Upper lobe of left lung (tissue), 4 donors: ENCODE results near the gene PLK5.

Source experiments
- EP300 ChIP-seq, 4 donors: sonication (generic); formaldehyde crosslinking; IDR thresholded peaks; one replicate each; pipeline ENCODE4 v1.5.1; 2017; ENCODE audit warnings: antibody characterized with exemption in 4 of 4, control low read depth in 2 of 4
- POLR2AphosphoS5 ChIP-seq, 2 donors: sonication (generic); formaldehyde crosslinking; IDR thresholded peaks; one replicate each; pipeline ENCODE4 v1.5.1; 2017; ENCODE audit warnings: antibody characterized with exemption in 2 of 2
- TF ChIP-seq, protein P1 (sequence below), 6 experiments: fragments of 450-650 bp in 4 of 6; fragments of 200-600 bp in 2 of 6; sonication (generic) in 2 of 6; IDR thresholded peaks; one replicate each; pipeline ENCODE4 v1.5.1; 2016 to 2019; ENCODE audit warnings: antibody characterized with exemption in 6 of 6

DNA sequence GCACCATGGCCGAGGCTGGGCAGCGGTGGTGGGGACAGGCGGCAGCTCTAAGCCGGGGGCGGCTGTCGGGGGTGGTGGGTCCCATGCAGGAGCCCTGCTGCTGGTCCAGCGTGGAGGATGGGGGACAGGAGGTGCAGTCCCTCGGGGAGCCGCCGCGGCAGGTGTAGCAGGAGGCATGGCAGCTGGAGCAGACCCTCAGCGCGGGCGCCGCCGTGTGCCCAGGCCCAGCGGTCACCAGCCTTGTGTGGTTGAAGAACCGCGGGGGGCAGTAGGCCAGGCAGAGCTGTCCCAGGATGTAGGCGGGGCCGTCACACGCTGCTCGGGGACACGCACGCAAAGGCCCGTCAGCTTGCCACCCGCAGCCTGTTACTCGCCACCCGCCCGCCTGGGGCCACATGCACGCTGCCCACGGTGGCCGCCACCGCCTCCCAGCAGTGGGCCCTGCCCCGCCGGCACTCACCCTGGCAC is 42.0 kb upstream of the PLK5 start:
- TF ChIP-seq, protein P1, sequence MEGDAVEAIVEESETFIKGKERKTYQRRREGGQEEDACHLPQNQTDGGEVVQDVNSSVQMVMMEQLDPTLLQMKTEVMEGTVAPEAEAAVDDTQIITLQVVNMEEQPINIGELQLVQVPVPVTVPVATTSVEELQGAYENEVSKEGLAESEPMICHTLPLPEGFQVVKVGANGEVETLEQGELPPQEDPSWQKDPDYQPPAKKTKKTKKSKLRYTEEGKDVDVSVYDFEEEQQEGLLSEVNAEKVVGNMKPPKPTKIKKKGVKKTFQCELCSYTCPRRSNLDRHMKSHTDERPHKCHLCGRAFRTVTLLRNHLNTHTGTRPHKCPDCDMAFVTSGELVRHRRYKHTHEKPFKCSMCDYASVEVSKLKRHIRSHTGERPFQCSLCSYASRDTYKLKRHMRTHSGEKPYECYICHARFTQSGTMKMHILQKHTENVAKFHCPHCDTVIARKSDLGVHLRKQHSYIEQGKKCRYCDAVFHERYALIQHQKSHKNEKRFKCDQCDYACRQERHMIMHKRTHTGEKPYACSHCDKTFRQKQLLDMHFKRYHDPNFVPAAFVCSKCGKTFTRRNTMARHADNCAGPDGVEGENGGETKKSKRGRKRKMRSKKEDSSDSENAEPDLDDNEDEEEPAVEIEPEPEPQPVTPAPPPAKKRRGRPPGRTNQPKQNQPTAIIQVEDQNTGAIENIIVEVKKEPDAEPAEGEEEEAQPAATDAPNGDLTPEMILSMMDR (IDR thresholded peaks at IDR 0.05), result no peak
- TF ChIP-seq EP300 (IDR thresholded peaks at IDR 0.05) (no peak), POLR2AphosphoS5 (IDR thresholded peaks at IDR 0.05) (no peak)
